GM23338 (cell line): ENCODE data around the gene TRDN. TPM values are rescaled to one million over a fixed set of nuclear protein-coding genes. Genes with fewer than 3 reads are reported as not detected.

Experiments
- CREB1 ChIP-seq: fragments of 250-450 bp; sonication (Bioruptor Pico); IDR thresholded peaks from 2 replicates; pipeline ENCODE4 v1.5.0; 2020; ENCODE audit warnings: low read depth, mild to moderate bottlenecking, moderate library complexity
- EZH2 ChIP-seq: fragments of 200-600 bp; sonication (generic); IDR thresholded peaks from one replicate; pipeline ENCODE4 v1.8.0; 2017; ENCODE audit warnings: antibody characterized with exemption, mild to moderate bottlenecking, low read depth; ENCODE audit not compliant: unreplicated experiment
- EZH2phosphoT487 ChIP-seq: fragments of 200-600 bp; sonication (generic); IDR thresholded peaks from one replicate; pipeline ENCODE4 v1.8.1; 2018; ENCODE audit warnings: antibody characterized with exemption; ENCODE audit not compliant: unreplicated experiment
- NANOG ChIP-seq: IDR thresholded peaks from 2 replicates; pipeline ENCODE4 v1.6.1; 2016; ENCODE audit warnings: antibody characterized with exemption, borderline replicate concordance
- POLR2AphosphoS5 ChIP-seq: IDR thresholded peaks from 2 replicates; pipeline ENCODE4 v1.6.1; 2016; ENCODE audit warnings: antibody characterized with exemption, low read depth
- REST ChIP-seq: IDR thresholded peaks from one replicate; pipeline ENCODE4 v1.6.1; 2018; ENCODE audit warnings: antibody characterized with exemption; ENCODE audit not compliant: unreplicated experiment
- ZNF114 ChIP-seq: fragments of 250-450 bp; sonication (Bioruptor Pico); IDR thresholded peaks from 2 replicates; pipeline ENCODE4 v1.5.0; 2020; ENCODE audit warnings: mild to moderate bottlenecking, moderate library complexity
- ZNF331 ChIP-seq: fragments of 250-450 bp; sonication (Bioruptor Pico); IDR thresholded peaks from 2 replicates; pipeline ENCODE4 v1.5.0; 2020; ENCODE audit warnings: low read depth, mild to moderate bottlenecking, moderate library complexity
- ZNF462 ChIP-seq: fragments of 250-450 bp; sonication (Bioruptor Pico); IDR thresholded peaks from 2 replicates; pipeline ENCODE4 v1.5.0; 2020; ENCODE audit warnings: mild to moderate bottlenecking, moderate library complexity
- polyA plus RNA-seq: library from polyadenylated mRNA; unstranded; fragments of >200 nt; fragmentation: Nextera tagmentation; extraction: Ambion mirVana; gene quantifications from 2 replicates; pipeline ENCODE4 v1.2.1, GENCODE V29; 2016
- total RNA-seq: library from RNA; depleted of rRNA; stranded (reverse); fragments of >200 nt; shearing (Covaris generic); gene quantifications from 2 replicates; pipeline ENCODE4 v1.2.3, GENCODE V29; 2014

Gene TRDN
- total and polyA plus RNA-seq, 2 experiments from 2014 or later, result 35.5 to 137 TPM

GRCh38 chr6:123661105-123661891 lies 24.5 kb upstream of the TRDN start (continued):
- no peak for TF ChIP-seq ZNF462
- TF ChIP-seq ZNF331, result no peak
- no peak for TF ChIP-seq CREB1 (CRISPR knock-in tag)
- no peak for TF ChIP-seq POLR2AphosphoS5
- TF ChIP-seq EZH2, result no peak
- TF ChIP-seq NANOG, result no peak
- no peak for TF ChIP-seq REST
- TF ChIP-seq ZNF114 (CRISPR knock-in tag), result no peak
- TF ChIP-seq EZH2phosphoT487, result no peak
